ENCODE results near the gene WWOX.

Gene WWOX

DNA sequence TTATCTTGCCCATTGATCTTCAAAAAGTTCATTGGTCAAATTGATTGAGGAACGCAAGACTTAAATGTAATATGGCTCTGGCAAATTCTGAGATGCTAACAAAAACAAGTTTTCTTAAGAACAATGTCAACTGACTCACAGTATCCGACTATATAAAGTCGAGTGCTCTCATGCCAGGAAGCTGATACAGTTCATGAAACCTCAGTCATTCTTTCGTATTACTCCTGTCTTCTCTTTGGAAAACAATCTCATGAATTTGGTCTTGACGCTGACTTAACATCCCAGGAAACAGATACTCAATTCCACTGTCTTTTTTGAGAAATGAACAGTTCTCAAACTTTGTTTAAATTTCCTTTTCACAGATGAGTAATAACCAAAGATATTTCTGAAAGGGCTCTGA, 796.2 kb downstream of the WWOX start:
- Histone ChIP-seq H3K36me3 (replicated peaks; ENCODE audit: insufficient read depth, low read length) (no peaks in the 10 kb centered on the region), H3K27ac (ENCODE audit: low read length) (no peak overlapping the region), H3F3A (ENCODE audit: insufficient read depth, low read length) (no peaks in the 10 kb centered on the region)

DNA sequence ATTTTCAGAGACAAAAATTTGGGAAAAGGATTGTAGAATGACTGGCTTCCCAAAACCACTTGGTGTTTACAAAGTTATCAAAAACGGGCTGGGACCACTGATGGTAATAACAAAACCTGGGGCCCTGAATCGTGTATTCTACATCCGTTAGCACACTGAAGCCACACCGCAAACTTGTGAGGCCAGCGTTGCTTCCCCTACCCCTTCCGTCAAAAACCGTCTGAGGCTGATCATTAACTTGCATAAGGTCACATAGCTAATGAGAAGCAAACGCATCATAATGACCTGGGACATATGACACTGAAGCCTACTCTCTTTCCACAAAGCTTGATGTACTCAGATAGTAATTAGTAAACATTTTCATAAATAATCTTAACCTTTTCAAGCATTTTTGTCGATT, 796.8 kb downstream of the WWOX start:
- no peaks in the 10 kb centered on the region for H4K20me1 ChIP-seq (ENCODE audit: insufficient read depth, low read length)
- TF ChIP-seq EZH2phosphoT487 (IDR thresholded peaks at IDR 0.05; ENCODE audit: low read length) = no peak
- H3K9me3 ChIP-seq (replicated peaks; ENCODE audit: insufficient read depth, low read length) = no peaks in the 10 kb centered on the region
- H3K4me2 ChIP-seq (ENCODE audit: low read depth, low read length) = no peak overlapping the region
- no peak overlapping the region for H3K9ac ChIP-seq (ENCODE audit: low read length)
- H3F3A ChIP-seq (ENCODE audit: insufficient read depth, low read length) = no peaks in the 10 kb centered on the region
- no peaks in the 10 kb centered on the region for H3K9me2 ChIP-seq (replicated peaks; ENCODE audit: insufficient read depth, low read length)
- H3K36me3 ChIP-seq (replicated peaks; ENCODE audit: insufficient read depth, low read length) = no peaks in the 10 kb centered on the region
- no peak overlapping the region for H2AFZ ChIP-seq (ENCODE audit: low read length)
- no peak overlapping the region for H3K27ac ChIP-seq (ENCODE audit: low read length)
- H3K4me1 ChIP-seq (ENCODE audit: low read length) = no peaks in the 10 kb centered on the region
- no peaks in the 10 kb centered on the region for H3K27me3 ChIP-seq (replicated peaks; ENCODE audit: insufficient read depth, low read length)
- no peaks in the 10 kb centered on the region for H3K79me2 ChIP-seq (ENCODE audit: low read length)
- H3K4me3 ChIP-seq (ENCODE audit: low read length) = no peak overlapping the region
- DNase-seq = no peak

More for the DNA sequence above, 796.2 kb downstream of the WWOX start:
- Histone ChIP-seq H3K9me3 (replicated peaks; ENCODE audit: insufficient read depth, low read length) (no peaks in the 10 kb centered on the region), H3K27me3 (replicated peaks; ENCODE audit: insufficient read depth, low read length) (no peaks in the 10 kb centered on the region), H3K9ac (ENCODE audit: low read length) (no peak overlapping the region), H3K4me1 (ENCODE audit: low read length) (no peaks in the 10 kb centered on the region), H3K79me2 (ENCODE audit: low read length) (no peaks in the 10 kb centered on the region), H3K4me2 (ENCODE audit: low read depth, low read length) (no peak overlapping the region), H4K20me1 (ENCODE audit: insufficient read depth, low read length) (no peaks in the 10 kb centered on the region), H2AFZ (ENCODE audit: low read length) (no peak overlapping the region), H3K4me3 (ENCODE audit: low read length) (no peak overlapping the region), H3K9me2 (replicated peaks; ENCODE audit: insufficient read depth, low read length) (no peaks in the 10 kb centered on the region)
- no peak for DNase-seq
- TF ChIP-seq EZH2 (optimal IDR thresholded peaks at IDR 0.05; ENCODE audit: low read depth, low read length) (no peak), CTCF (IDR thresholded peaks at IDR 0.05; ENCODE audit: low read length) (no peak)

- no peak for TF ChIP-seq EZH2 (optimal IDR thresholded peaks at IDR 0.05; ENCODE audit: low read depth, low read length)
- TF ChIP-seq EZH2phosphoT487 (IDR thresholded peaks at IDR 0.05; ENCODE audit: low read length) = no peak
- no peak for TF ChIP-seq CTCF (IDR thresholded peaks at IDR 0.05; ENCODE audit: low read length)
- Histone ChIP-seq H3K9ac (ENCODE audit: low read length) (no peak overlapping the region), H3K4me2 (ENCODE audit: low read depth, low read length) (no peak overlapping the region), H3K79me2 (ENCODE audit: low read length) (no peaks in the 10 kb centered on the region), H3K9me3 (replicated peaks; ENCODE audit: insufficient read depth, low read length) (no peaks in the 10 kb centered on the region), H4K20me1 (ENCODE audit: insufficient read depth, low read length) (no peaks in the 10 kb centered on the region), H3K27me3 (replicated peaks; ENCODE audit: insufficient read depth, low read length) (no peaks in the 10 kb centered on the region), H3K4me1 (ENCODE audit: low read length) (no peaks in the 10 kb centered on the region), H2AFZ (ENCODE audit: low read length) (no peak overlapping the region), H3K36me3 (replicated peaks; ENCODE audit: insufficient read depth, low read length) (no peaks in the 10 kb centered on the region), H3K9me2 (replicated peaks; ENCODE audit: insufficient read depth, low read length) (no peaks in the 10 kb centered on the region), H3F3A (ENCODE audit: insufficient read depth, low read length) (no peaks in the 10 kb centered on the region), H3K27ac (ENCODE audit: low read length) (no peak overlapping the region), H3K4me3 (ENCODE audit: low read length) (no peak overlapping the region)
- DNase-seq = no peak
These were observed 797.8 kb downstream of the WWOX start for GRCh38 chr16:78897299-78897698.

DNA sequence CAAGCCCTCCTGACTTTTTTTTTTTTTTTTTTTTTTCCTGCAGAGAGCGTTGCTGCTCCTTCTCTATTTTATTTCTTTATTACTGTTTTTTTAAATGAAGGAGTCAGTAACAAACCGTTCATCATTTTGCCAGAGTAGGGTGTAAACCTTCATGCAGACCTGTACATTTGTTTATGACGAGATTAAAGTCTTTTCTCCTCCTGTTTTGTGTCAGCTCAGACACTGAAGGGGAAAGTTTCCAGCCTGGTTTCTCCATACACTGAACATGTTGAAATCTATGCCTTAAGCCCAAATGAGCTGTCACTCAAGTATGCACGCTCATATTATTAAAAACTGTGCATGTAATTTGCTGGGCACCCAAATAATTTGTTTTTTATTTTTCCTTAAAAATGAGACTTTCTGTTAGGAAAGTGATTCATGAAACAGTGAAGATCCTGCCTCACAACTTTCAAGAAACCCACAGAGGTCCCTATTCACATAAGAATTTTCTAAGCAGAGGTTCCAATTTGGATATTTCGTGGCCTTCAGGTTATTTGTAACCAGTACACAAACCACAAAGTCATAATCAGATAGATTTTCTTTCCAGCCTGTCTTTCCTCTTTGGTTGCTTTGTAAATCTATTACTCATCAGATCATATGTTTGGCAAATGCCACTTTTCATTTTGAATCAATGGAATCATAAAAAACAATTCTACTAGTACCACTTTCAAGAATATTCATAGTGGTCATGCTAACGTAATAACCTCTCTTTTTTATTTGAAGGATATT, 800.8 kb downstream of the WWOX start:
- Histone ChIP-seq H4K20me1 (ENCODE audit: insufficient read depth, low read length) (no peaks in the 10 kb centered on the region), H3K9me2 (replicated peaks; ENCODE audit: insufficient read depth, low read length) (no peaks in the 10 kb centered on the region), H2AFZ (ENCODE audit: low read length) (no peak overlapping the region), H3K36me3 (replicated peaks; ENCODE audit: insufficient read depth, low read length) (no peaks in the 10 kb centered on the region), H3F3A (ENCODE audit: insufficient read depth, low read length) (no peaks in the 10 kb centered on the region), H3K9ac (ENCODE audit: low read length) (no peak overlapping the region), H3K9me3 (replicated peaks; ENCODE audit: insufficient read depth, low read length) (no peaks in the 10 kb centered on the region), H3K4me1 (ENCODE audit: low read length) (no peaks in the 10 kb centered on the region), H3K27me3 (replicated peaks; ENCODE audit: insufficient read depth, low read length) (no peaks in the 10 kb centered on the region), H3K4me3 (ENCODE audit: low read length) (no peak overlapping the region), H3K27ac (ENCODE audit: low read length) (no peak overlapping the region), H3K4me2 (ENCODE audit: low read depth, low read length) (no peak overlapping the region), H3K79me2 (ENCODE audit: low read length) (no peaks in the 10 kb centered on the region)
- TF ChIP-seq EZH2phosphoT487 (IDR thresholded peaks at IDR 0.05; ENCODE audit: low read length) (no peak), CTCF (IDR thresholded peaks at IDR 0.05; ENCODE audit: low read length) (no peak), EZH2 (optimal IDR thresholded peaks at IDR 0.05; ENCODE audit: low read depth, low read length) (no peak)
- no peak for DNase-seq

Data from MM.1S (cell line).